HL-60/S4 treated with retinoic acid at 250 ng/mL for 4 days and 3 days (cell line): ENCODE data around the gene ACD.
"Not testable (repeated sequence)": the region's sequence is repeated elsewhere in the genome, so short reads cannot be mapped to it uniquely, and the experiment has no call there.

Source experiments
- in situ Hi-C: fragments of 300-500 bp; cut with MboI; formaldehyde crosslinking; loops from 2 replicates; pipeline ENCODE4 v1.7.0; 2022; ENCODE audit warnings: low sequenced_read_pairs

Gene ACD

GRCh38 chr16:67659675-67660563 is at the start of gene ACD:
Gene ACD (minus strand): TSS chr16:67660260. CDS start chr16:67660220, 40 bp downstream.
- in situ Hi-C loops = no loop called here

- in situ Hi-C loops = no loop called here
These were observed 49.0 kb upstream of the ACD start for GRCh38 chr16:67709050-67709449.

GRCh38 chr16:67708368-67708771 is 48.3 kb upstream of the ACD start:
- in situ Hi-C loops = no loop called here

GRCh38 chr16:67707790-67708189 is 47.7 kb upstream of the ACD start:
- in situ Hi-C loops = no loop called here

GRCh38 chr16:67707210-67707609 is 47.1 kb upstream of the ACD start:
- in situ Hi-C loops = no loop called here

- in situ Hi-C loops = no loop called here
These were observed 44.0 kb upstream of the ACD start for GRCh38 chr16:67704110-67704509.

GRCh38 chr16:67703626-67704025 is 43.6 kb upstream of the ACD start:
- in situ Hi-C loops = no loop called here

GRCh38 chr16:67702130-67702529 is 42.1 kb upstream of the ACD start:
- in situ Hi-C loops = no loop called here

GRCh38 chr16:67701420-67701819 is 41.4 kb upstream of the ACD start:
- in situ Hi-C loops = no loop called here

GRCh38 chr16:67699265-67699664 is 39.2 kb upstream of the ACD start:
- in situ Hi-C loops = no loop called here

GRCh38 chr16:67697422-67698185 is 37.5 kb upstream of the ACD start:
- in situ Hi-C loops = no loop called here

- in situ Hi-C loops = no loop called here
These were observed 34.6 kb upstream of the ACD start for GRCh38 chr16:67694611-67695010.

GRCh38 chr16:67693517-67694285 is 33.6 kb upstream of the ACD start:
- in situ Hi-C loops = not testable (repeated sequence)

GRCh38 chr16:67685388-67686112 is 25.5 kb upstream of the ACD start:
- in situ Hi-C loops = no loop called here

- in situ Hi-C loops = no loop called here
These were observed 23.7 kb upstream of the ACD start for GRCh38 chr16:67683767-67684166.

GRCh38 chr16:67679935-67680897 is 20.2 kb upstream of the ACD start:
- in situ Hi-C loops = loop anchor here (10.0 kb wide), 1 partner anchor 245 kb away; no protein-coding TSS in a partner anchor

- in situ Hi-C loops = loop anchor here (10.0 kb wide), 1 partner anchor 246 kb away; no protein-coding TSS in a partner anchor
These were observed 18.4 kb upstream of the ACD start for GRCh38 chr16:67678354-67679023.

GRCh38 chr16:67677712-67678111 is 17.7 kb upstream of the ACD start:
- in situ Hi-C loops = loop anchor here (10.0 kb wide), 1 partner anchor 247 kb away; no protein-coding TSS in a partner anchor

GRCh38 chr16:67676939-67677338 is 16.9 kb upstream of the ACD start:
- in situ Hi-C loops = loop anchor here (10.0 kb wide), 1 partner anchor 248 kb away; no protein-coding TSS in a partner anchor
